Measurements from ENCODE around the gene CKAP5. TPM values are rescaled to one million over a fixed set of nuclear protein-coding genes. Genes with fewer than 3 reads are reported as not detected.

The CKAP5 gene
- total RNA-seq, 2 donors from 2014 or later, result 162 to 211 TPM

- Histone ChIP-seq H3K4me1 (ENCODE audit: control insufficient read depth, insufficient read depth, low read length) (no peaks in the 10 kb centered on the region), H3K27ac (ENCODE audit: low read depth, low read length) (no peak overlapping the region), H3K9me3 (ENCODE audit: control insufficient read depth, low read length) (no peaks in the 10 kb centered on the region), H3K36me3 (ENCODE audit: control insufficient read depth, insufficient read depth, low read length) (no peaks in the 10 kb centered on the region), H3K27me3 (ENCODE audit: control insufficient read depth, insufficient read depth, low read length, poor library complexity, severe bottlenecking) (no peaks in the 10 kb centered on the region), H3K9ac (ENCODE audit: extremely low read depth, low read length, poor library complexity, severe bottlenecking) (no peak overlapping the region), H3K4me3 (ENCODE audit: low read length) (no peak overlapping the region)
- H3K27me3 Mint-ChIP-seq (ENCODE audit: insufficient read depth), result no peaks in the 10 kb centered on the region
- DNase-seq, result no peak
- no peak for TF ChIP-seq CTCF (conservative IDR thresholded peaks at IDR 0.05)
- no peaks in the 10 kb centered on the region for H3K4me1 Mint-ChIP-seq
- H3K4me3 Mint-ChIP-seq, result no peak overlapping the region
- 90 to 92% methylated on average over 3 to 4 of the region's 4 CpGs for WGBS, 2 experiments (ENCODE audit: insufficient coverage in 1 of 2, insufficient read length in 1 of 2)
- no peaks in the 10 kb centered on the region for H3K36me3 Mint-ChIP-seq (ENCODE audit: low read depth)
- no peak overlapping the region for H3K27ac Mint-ChIP-seq
- no peaks in the 10 kb centered on the region for H3K9me3 Mint-ChIP-seq
Measured at GRCh38 chr11:46731545-46731944, 114.5 kb downstream of the CKAP5 start.

GRCh38 chr11:46729110-46730027 lies 116.7 kb downstream of the CKAP5 start:
- Histone ChIP-seq H3K9ac (ENCODE audit: extremely low read depth, low read length, poor library complexity, severe bottlenecking) (no peak overlapping the region), H3K4me1 (ENCODE audit: control insufficient read depth, insufficient read depth, low read length) (no peaks in the 10 kb centered on the region), H3K9me3 (ENCODE audit: control insufficient read depth, low read length) (no peaks in the 10 kb centered on the region), H3K4me3 (ENCODE audit: low read length) (no peak overlapping the region), H3K36me3 (ENCODE audit: control insufficient read depth, insufficient read depth, low read length) (no peaks in the 10 kb centered on the region), H3K27ac (ENCODE audit: low read depth, low read length) (no peak overlapping the region), H3K27me3 (ENCODE audit: control insufficient read depth, insufficient read depth, low read length, poor library complexity, severe bottlenecking) (no peaks in the 10 kb centered on the region)
- DNase-seq, result no peak
- TF ChIP-seq CTCF (conservative IDR thresholded peaks at IDR 0.05), result no peak
- H3K4me1 Mint-ChIP-seq, result no peaks in the 10 kb centered on the region
- no peak overlapping the region for H3K4me3 Mint-ChIP-seq
- no peaks in the 10 kb centered on the region for H3K36me3 Mint-ChIP-seq (ENCODE audit: low read depth)
- no peaks in the 10 kb centered on the region for H3K27me3 Mint-ChIP-seq (ENCODE audit: insufficient read depth)
- H3K9me3 Mint-ChIP-seq, result no peaks in the 10 kb centered on the region
- no peak overlapping the region for H3K27ac Mint-ChIP-seq
- WGBS, 2 experiments (ENCODE audit: insufficient coverage in 1 of 2, insufficient read length in 1 of 2), result 91 to 93% methylated on average over 19 to 24 of the region's 24 CpGs

- Histone ChIP-seq H3K4me1 (ENCODE audit: control insufficient read depth, insufficient read depth, low read length) (no peaks in the 10 kb centered on the region), H3K9ac (ENCODE audit: extremely low read depth, low read length, poor library complexity, severe bottlenecking) (no peak overlapping the region), H3K9me3 (ENCODE audit: control insufficient read depth, low read length) (no peaks in the 10 kb centered on the region), H3K4me3 (ENCODE audit: low read length) (no peak overlapping the region), H3K27ac (ENCODE audit: low read depth, low read length) (no peak overlapping the region), H3K27me3 (ENCODE audit: control insufficient read depth, insufficient read depth, low read length, poor library complexity, severe bottlenecking) (no peaks in the 10 kb centered on the region), H3K36me3 (ENCODE audit: control insufficient read depth, insufficient read depth, low read length) (no peaks in the 10 kb centered on the region)
- no peak overlapping the region for H3K27ac Mint-ChIP-seq
- H3K27me3 Mint-ChIP-seq (ENCODE audit: insufficient read depth), result no peaks in the 10 kb centered on the region
- no peak for DNase-seq
- H3K36me3 Mint-ChIP-seq (ENCODE audit: low read depth), result no peaks in the 10 kb centered on the region
- H3K4me3 Mint-ChIP-seq, result no peak overlapping the region
- no peaks in the 10 kb centered on the region for H3K9me3 Mint-ChIP-seq
- no peaks in the 10 kb centered on the region for H3K4me1 Mint-ChIP-seq
- TF ChIP-seq CTCF (conservative IDR thresholded peaks at IDR 0.05), result no peak
- WGBS, 2 experiments (ENCODE audit: insufficient coverage in 1 of 2, insufficient read length in 1 of 2), result 94% methylated on average over 3 to 8 of the region's 9 CpGs
Measured at GRCh38 chr11:46728659-46729040, 117.4 kb downstream of the CKAP5 start.

All from endodermal cell (in vitro differentiated cells).